Hematopoietic multipotent progenitor cell treated with erythropoietin and hydrocortisone succinate and interleukin-3 and kit ligand, for 15 days (in vitro differentiated cells): Measurements from ENCODE around the gene TNNT3.
A peak's percentile ranks its signal among the peaks of the same experiment; 100 is the strongest.
"Not testable (repeated sequence)": the region's sequence is repeated elsewhere in the genome, so short reads cannot be mapped to it uniquely, and the experiment has no call there.

Source experiments
- DNase-seq: peaks from one replicate; pipeline ENCODE4 v3.0.0-alpha.2; 2015; ENCODE audit warnings: low spot score

The TNNT3 gene

DNA sequence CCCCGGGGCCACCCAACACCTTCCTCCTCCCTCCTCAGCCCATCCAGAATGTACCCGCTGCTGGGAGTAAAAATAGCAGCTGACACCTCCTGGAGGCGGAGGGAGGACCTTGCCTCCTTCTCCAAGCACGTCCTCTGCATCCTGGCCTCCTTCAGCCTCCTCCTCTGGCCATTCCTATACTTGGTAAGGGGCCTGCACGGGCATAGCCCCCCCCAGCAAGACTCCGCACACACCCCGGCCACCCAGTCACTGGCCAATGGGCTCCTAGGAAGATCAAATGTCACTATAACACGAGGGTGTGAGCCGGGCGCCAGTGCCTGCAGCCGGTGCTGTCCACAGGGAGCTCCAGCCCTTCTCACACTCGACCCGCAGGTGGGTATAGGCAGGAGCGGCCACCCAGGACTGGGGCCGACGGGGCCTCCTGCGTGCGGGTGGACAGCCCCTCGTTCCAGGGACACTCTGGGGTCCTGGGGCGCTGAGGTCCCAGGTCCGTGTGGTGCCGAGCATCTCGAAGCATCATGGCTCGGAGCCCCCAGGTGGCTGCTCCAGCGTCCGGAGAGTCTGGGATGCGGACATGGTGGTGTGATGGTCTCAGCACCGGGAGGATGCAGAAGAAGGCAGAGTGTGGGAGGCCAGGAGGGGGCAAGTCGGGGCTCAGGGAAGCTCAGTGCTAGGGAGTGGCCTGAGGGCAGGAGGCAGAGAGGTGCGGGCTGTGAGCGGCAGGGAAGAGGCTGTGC is at the start of gene TNNT3:
Gene TNNT3, plus strand, starts transcription at position 313 of the 737 bp plus-strand sequence. CDS start 3,172 bp downstream, outside the sequence.
- no peak for DNase-seq

DNA sequence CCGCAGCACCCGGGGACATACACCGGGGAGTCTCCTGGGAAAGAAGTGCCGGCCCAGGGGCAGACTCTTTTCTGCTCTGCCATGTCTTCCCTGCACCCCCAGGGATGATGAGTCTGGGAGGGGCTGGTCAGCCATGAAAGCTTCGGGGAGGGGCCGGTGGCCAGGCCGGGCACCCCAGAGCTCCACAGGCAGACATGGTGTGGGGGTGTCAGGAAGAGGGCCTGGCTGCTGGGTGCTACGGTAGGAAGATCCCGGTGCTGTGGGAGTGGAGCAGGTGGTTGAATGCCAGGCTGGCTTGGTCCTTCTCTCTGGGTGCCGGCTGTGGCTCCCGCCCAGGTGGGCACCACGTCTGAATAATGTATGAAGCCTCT is 49.2 kb upstream of the TNNT3 start:
- no peak for DNase-seq

DNA sequence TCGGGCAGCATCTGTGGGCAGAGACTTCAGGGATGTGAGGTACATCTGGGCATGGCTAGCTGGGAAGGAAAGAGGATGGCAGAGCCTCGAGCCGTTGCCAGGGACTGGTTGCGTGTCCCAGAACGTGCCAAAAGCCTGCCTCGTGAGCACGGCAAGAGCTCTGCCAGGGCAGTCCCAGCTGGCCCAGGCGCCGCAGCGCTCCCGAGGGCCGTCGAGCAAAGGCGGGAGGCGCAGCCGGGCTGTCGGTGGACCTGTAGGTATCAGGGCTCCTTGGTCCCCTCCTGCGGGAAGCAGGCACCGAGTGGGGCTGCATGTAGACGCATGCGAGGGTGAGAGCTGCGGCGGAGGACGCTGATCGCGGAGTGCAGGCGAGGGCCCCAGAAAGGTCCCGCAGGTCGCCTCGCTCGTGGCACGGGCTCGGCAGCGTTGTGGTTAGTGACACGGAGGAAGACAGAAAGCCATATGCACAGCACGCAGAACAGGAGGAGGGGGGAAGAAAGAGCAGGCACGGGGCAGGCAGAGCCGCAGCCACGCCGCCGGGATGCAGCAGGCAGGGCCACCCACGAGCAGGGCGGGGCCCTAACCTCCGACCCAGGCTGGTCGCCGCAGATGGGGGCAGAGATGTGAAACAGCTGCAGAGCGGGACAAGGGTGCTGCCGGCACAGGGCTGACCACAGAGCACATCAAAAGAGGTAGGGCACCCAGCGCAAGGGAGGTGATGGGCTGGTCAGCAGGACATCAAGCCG is 48.6 kb upstream of the TNNT3 start:
- no peak for DNase-seq

DNA sequence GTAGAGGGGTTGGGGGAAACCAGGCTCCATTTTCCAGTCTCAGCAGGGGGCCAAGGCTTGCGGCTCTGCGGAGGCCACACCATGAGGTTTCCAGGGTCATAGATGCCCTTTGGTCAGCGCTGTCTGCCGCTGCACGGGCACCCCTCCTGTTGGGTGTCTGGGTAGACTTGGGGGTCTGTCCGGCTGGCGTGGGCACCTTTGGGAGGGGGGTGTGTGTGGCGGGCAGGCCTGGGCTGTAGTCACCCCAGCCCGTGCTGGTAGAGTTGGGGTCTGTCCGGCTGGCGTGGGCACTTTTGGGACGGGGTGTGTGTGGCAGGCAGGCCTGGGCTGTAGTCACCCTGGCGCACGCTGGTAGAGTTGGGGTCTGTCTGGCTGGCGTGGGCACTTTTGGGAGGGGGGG is 48.0 kb upstream of the TNNT3 start:
- no peak for DNase-seq

DNA sequence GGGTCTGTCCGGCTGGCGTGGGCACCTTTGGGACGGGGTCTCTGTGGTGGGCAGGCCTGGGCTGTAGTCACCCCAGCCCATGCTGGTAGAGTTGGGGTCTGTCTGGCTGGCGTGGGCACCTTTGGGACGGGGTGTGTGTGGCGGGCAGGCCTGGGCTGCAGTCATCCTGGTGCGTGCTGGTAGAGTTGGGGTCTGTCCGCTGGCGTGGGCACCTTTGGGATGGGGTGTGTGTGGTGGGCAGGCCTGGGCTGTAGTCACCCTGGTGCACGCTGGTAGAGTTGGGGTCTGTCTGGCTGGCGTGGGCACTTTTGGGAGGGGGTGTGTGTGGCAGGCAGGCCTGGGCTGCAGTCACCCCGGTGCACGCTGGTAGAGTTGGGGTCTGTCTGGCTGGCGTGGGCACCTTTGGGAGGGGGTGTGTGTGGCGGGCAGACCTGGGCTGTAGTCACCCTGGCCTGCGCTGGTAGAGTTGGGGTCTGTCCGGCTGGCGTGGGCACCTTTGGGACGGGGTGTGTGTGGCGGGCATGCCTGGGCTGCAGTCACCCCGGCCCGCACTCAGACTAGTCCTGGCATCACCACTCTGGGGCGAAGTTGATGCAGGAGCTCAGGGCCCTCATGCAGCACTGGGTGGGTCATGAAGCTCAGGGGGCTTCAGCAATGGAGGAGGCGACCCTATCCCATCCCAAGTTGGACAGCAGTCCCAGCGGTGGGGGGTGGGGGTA is 47.1 kb upstream of the TNNT3 start:
- DNase-seq = no peak

DNA sequence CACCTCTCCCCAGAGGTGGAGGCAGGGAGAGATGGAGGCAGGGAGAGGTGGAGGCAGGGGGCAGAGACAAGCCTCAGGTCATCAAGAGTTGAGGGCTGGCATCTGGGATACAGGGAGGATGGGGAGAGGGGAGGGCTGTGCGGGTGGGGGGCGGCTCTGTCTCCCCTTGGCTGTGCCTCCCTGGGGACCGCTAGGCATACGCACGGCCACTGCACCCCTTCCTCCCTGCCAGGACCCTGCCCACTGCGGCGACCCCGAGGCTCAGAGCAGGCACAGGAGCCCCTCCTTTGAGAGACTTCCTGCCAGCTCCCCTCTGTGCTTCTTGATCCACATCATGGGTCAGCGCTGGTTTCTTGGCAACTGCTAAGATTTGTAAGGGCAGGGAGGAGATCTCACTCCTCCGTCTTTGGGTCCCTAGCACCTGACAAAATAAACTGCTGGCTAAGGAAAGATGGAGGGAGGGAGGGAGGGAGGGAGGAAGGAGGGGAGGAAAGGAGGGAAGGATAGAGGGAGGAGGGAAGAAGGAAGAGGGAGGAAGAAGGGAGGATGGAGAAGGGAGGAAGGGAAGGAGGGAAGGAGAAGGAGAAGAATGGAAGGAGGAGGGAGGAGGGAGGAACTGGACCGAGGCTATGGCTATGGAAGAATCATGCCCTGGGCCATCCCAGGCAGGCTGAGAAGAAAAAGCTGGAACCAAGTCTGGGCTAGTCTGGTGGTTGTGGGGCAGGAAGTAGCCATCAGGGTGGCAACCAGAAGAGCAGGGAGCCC is 46.3 kb upstream of the TNNT3 start:
- no peak for DNase-seq

DNA sequence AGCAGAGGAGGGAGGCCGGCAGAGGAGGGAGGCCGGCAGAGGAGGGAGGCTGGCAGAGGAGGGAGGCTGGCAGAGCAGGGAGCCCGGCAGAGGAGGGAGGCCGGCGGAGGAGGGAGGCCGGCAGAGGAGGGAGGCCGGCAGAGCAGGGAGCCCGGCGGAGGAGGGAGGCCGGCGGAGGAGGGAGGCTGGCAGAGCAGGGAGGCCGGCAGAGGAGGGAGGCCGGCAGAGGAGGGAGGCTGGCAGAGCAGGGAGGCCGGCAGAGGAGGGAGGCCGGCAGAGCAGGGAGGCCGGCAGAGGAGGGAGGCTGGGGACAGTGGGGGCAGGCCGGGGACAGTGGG is 45.7 kb upstream of the TNNT3 start:
- not testable (repeated sequence) for DNase-seq

DNA sequence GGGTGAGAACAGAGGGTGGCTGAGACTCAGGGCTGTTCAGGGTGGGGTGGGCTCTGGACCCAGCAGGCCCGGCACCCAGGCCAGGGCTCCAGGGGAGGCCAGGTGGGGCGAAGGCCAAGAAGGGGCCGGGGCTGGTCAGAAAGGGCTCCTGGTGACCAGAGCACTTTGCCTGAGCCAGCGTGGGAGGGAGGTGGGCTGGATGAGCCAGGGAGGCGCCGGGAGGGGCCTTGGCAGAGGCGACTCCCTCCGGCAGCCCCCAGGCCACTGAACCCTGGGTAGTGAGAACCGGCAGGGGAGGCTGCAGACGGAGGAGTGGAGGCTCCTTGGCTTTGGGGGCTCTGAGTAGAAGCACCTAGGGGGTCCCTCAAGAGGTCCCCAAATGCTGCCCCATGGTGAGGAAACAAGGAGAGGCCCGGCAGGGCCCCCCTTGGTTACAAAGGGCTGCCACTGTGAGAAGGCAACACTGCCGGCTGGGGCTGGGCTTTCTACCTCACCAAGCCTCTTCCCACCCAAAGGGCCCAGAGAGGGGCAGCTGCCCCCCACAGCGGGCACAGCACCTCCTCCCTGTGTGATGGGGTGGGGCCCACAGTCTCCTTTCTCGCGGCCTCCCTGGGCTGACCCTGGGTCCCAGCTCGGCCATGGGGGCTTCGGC is 44.9 kb upstream of the TNNT3 start:
- not testable (repeated sequence) for DNase-seq

DNA sequence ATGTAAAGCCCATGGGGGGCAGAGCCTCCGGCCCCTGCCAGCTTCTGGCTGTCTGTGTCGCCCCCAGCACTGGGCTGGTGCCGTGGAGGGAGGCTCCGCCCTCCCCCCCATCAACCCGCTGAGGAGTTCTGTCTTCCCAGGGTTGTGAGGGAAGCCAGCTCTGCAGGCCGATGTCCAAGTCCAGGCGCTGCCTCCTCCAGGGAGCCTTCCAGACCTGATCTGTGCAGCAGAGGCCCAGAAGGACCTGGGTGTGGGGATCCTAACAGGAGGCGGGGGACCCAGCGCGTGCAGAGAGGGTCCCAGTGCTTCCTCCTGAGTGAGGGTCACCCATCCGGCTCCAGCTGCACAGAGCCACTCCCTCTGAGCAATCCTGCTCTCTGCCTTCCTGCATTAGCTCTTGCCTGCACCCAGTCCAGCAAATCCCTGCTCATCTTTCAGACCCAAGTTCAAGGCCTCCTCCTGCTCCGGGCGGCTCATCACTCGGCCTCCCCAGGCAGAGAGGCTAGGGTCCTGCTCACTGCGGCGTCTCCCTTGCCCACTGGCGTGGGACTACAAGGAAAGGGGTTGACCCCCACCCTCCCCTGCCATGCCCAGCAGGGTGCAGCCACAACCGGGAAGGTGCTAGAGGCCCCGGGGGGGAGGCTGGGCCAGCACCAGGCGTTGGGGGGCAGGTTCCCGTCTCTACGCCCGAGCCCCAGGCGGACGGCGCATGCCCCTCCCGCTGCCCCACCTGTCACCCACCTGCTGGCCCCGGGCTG is 44.2 kb upstream of the TNNT3 start:
- no peak for DNase-seq

DNA sequence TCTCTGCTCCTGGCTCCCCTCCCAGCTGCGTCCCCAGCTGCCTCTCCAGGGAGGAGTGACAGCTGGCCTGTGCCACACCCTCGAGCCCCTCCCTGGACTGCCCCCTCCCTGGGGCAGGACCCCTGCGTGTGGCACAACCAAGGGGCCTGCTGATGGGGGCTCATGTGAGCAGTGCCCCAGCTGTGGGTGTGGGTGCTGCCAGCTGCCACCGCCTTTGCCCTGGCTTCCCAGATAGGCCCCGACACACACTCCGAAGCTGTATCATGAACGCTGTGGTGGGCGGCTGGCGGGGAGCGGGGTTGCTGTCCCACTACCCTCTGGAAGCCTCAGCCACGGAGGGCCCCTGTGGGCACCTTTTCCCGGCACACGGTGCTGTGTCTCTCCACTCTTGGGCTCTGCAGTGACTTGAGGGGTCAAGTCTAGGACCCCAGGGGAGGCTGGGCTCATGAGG is 43.6 kb upstream of the TNNT3 start:
- not testable (repeated sequence) for DNase-seq

DNA sequence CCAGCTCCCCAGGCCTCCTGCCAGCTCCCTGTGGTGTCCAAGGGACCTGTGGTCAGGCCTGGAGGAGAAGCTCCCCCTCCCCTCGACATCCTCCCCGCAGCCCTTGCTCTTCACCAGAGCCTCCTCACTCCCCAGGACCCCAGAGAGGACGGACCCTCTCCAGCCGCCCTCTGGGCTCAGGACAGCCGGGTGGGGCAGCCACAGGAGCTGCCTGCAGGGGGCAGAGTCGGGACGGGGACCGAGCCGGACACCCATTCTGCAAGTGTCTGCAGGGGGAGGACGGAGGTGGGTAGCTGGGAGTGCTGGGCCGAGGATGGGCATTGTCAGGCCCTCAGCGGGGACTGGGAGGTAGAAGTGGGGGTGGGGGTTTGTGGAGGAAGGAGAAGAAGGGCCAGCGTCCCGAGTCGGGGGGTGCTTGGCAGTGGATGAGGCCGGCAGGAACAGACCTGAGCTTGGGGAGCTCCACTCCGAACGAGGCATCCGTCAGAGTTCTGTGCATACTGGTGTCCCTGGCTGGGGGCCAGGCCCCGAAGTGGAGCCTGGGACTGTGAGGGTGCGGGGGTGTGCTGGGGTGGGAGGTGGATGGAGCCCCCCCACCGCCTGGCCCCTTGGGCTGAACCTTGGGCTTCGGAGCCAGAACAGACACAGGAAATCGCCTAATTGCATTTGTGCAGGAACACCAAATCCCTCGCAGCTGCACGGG is 43.0 kb upstream of the TNNT3 start:
- DNase-seq = peak; percentile 30

DNA sequence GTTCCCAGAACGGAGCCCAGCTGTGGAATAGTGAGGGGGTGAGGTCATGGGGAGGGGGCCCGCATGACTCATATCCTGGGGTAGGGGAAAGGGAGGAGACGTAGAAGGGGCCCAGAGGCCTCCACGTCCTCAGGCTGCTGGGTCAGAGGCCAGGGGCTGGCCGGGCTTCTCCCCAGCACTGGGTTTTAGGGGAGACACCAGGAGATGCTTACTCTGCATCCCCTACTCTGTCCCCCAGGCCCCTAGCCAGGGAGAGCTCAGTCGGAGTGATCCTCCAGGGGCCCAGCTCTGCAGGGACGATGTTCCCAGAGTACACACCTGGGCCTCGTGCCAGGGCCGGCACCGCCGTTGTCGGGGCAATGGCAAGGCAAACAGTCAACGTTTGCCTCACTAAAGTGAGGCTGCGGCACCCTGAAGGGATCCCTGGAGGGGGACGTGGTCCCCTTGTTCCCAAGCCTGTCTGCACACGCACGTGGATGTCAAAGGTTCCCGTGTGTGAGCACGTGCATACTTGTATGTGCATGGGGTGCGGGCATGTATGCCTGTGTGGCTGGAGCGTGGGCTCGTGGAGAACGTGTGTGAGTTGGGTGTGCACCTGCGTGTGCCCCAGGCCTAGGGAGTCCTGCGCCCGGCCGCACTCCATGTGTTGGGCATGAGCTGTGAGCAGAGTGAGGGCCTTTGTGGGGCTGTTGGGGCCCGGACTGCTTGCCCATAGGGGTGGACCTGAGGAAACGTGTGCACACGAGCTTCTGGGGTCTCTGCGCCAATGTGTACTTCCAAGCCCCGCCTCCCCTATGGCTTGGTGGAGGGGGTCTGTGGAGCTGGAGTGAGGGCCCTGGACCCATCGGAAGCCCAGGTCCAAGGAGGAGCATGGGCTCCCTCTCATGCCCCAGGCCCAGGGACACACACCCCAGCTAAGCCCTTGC is 42.0 kb upstream of the TNNT3 start:
- no peak for DNase-seq

DNA sequence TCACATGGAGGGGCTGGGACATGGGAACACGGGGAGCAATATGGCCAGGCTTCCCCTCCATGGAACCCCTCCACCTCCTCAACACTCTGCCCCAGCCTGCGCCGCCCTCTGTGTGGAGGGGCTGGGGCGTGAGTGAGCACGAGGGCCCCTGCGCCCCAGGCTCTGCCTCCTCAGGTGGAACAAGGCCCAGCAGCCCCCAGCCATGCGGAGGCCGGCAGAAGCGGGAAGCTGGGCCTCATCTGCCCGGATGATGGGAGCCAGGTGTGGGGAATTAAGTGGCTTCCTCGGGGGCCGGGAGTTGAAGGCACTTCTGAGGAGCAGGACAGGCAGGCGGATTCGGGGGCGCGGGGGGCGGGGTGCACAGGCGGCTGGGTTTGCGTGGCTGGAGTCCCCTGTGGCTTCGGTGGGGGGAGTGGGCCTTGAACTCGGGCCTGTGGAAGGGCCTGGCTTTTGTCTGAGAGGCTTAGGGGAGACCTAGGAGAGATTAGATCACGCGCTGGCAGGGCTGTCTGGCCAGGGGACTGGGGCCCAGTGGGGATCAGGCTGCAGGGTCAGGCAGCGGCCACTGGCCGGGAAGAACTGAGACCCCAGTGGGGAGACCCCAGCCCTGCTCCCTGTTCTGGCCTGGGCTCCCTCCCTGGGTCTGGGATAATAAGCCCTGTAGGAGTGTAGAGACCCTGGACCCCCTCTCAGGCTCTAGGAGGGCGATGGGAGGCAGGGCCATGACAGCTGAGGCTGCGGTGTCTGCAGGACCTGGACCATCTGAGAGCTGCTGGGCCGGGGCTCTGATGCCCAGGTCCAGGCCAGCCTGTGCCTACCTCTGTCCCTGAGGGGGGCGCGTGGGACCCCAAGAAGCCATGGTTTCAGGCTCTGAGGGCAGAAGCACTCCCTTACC is 41.1 kb upstream of the TNNT3 start:
- no peak for DNase-seq

DNA sequence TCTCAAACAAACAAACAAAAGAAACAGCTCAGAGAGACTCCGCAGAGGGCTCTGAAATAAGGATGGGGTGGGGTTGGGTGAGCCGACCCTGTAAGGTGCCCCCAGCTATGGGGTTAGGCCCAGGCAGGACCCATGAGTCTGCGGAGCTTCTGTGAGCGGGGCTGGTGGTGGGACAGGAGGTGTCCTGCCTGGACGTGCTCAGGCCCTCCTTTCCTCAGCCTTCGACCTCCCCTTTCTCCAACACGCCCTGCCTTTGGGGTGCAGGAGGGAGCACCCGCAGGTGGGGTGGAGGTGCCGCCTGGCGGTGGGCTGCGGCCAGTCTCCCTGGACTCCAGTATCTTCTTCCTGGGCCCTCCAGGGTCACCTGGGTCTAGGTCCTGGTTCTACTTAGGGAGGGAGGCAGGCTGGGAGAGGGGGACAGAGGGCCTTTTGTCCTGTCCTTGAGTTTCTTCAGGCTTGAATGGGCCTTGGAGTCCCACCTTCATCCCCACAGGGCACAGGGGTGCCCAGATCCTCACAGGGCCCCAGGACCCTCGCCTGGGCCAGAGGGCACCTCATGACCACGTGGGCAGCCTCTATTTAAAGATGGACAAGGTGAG is 40.1 kb upstream of the TNNT3 start:
- no peak for DNase-seq

DNA sequence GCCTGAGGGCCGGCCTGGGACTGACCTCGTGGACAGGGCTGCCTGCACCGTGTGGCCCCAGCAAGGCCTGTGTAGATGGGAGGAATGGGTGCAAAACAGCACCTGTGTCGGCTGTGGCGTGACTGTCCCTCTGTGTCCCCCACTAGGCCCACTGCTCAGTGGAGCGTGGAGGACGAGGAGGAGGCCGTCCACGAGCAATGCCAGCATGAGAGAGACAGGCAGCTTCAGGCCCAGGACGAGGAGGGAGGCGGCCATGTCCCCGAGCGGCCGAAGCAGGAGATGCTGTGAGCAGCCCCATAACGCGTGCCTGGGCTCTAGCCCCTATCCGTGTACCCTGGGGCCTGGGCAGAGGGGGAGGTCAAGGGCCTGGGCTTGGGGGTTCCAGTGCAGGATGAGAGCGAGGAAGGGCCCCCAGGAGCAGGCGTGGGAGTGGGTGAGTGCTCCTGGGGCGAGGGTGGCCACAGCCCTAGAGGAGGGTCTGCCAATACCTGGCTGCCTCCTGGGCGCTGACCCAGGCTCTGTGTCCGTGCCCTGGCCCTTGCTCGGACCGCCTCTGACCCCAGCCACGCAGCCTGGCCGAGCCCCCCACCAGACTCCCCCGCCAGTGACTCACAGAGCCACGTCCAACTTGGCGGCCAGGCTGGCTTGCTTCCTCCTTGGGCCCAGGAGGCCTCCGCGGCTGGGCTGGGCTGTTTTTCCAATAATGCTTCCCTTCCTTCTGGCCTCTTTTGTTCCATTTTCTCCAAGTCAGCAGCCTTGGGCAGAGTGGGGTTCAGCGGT is 39.4 kb upstream of the TNNT3 start:
- DNase-seq = no peak

DNA sequence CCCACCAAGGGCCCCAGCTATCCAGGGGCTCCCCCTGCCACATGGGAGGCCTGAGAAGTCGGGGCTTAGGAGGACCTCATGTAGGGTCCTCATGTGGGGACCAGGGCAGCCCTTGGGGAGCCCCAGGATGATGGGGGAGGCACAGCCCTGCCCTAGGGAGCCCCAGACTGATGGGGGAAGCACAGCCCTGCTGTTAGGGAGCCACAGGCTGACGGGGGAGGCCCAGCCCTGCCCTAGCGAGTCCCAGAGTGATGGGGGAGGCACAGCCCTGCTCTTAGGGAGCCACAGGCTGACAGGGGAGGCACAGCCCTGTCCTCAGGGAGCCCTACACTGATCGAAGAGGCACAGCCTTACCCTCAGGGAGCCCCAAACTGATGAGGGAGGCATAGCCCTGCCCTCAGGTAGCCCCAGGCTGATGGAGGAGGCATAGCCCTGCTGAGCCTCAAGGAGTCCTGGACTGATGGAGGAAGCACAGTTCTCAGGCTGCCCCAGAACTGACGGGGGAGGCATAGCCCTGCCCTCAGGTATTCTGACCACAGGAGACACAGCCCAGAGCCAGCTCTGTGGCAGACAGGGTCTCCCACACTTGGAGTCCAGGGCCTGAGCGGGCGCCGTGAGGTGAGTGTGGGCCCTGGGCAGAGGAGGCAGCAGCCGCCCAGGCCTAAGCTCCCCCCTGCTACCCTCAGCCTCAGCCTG is 38.6 kb upstream of the TNNT3 start:
- no peak for DNase-seq
